MM.1S (cell line): ENCODE results near the gene PFDN4.

ENCODE experiments used
- CTCF ChIP-seq: fragments of 300-600 bp; sonication (generic); IDR thresholded peaks from 2 replicates; pipeline ENCODE4 v1.5.1; 2016; ENCODE audit warnings: antibody characterized with exemption, low read length, mixed read lengths
- EZH2 ChIP-seq: fragments of 300-600 bp; sonication (generic); optimal IDR thresholded peaks from 2 replicates; pipeline ENCODE3; 2017; ENCODE audit warnings: low read depth, mild to moderate bottlenecking, antibody characterized with exemption, low read length, mixed read lengths
- EZH2phosphoT487 ChIP-seq: fragments of 300-600 bp; sonication (generic); IDR thresholded peaks from 2 replicates; pipeline ENCODE4 v1.6.1; 2018; ENCODE audit warnings: antibody characterized with exemption, low read length

- TF ChIP-seq CTCF (no peak), EZH2phosphoT487 (no peak), EZH2 (no peak)
Measured at GRCh38 chr20:54178256-54178655, 29.6 kb upstream of the PFDN4 start.
